Endothelial cell of umbilical vein (primary cell): ENCODE data around the gene MGAM2. TPM values are rescaled to one million over a fixed set of nuclear protein-coding genes. Genes with fewer than 3 reads are reported as not detected.

Experiments used
- BruUV-seq: library from RNA; stranded (reverse); fragments of 400-500 nt; replicated peaks from 2 replicates; lab custom pipeline; 2021; lab: Mats Ljungman, UMichigan
- CTCF ChIA-PET: fragments of 300-600, 350-600 bp; sonication (Branson Sonifier 250); formaldehyde crosslinking; loops from one replicate; lab custom pipeline; 2021; ENCODE audit warnings: antibody characterized with exemption, inconsistent platforms; lab: Charles Lee
- POLR2A ChIA-PET: fragments of 300-600, 350-600 bp; sonication (Branson Sonifier 250); formaldehyde crosslinking; loops from one replicate; lab custom pipeline; 2021; ENCODE audit warnings: antibody characterized with exemption, inconsistent platforms; lab: Charles Lee
- DNase-seq: peaks from one replicate; pipeline ENCODE4 v3.0.0-alpha.2; 2011; ENCODE audit warnings: low read depth, low spot score
- FAIRE-seq: peaks from 2 replicates; lab custom pipeline; 2011; peaks lifted over from hg19 to GRCh38; lab: Jason Lieb, UNC
- H2AFZ ChIP-seq: 2 replicates; pipeline ENCODE4 v1.6.0; 2012; ENCODE audit warnings: low read depth, low read length, control low read depth, inconsistent platforms
- H3K27ac ChIP-seq: 2 replicates; pipeline ENCODE4 v1.5.1; 2011; ENCODE audit warnings: low read depth, mild to moderate bottlenecking, control low read depth, low read length, moderate library complexity; ENCODE audit not compliant: insufficient read depth
- H3K27me3 ChIP-seq, 2 experiments: 2 replicates each; pipeline versions ENCODE4 v1.6.0 to v1.6.1; 2011; ENCODE audit warnings: low read length in 2 of 2, mixed read lengths in 1 of 2; ENCODE audit not compliant: control insufficient read depth in 2 of 2, insufficient read depth in 2 of 2
- H3K36me3 ChIP-seq, 2 experiments: 2 replicates in 1 of 2; 3 replicates in 1 of 2; pipeline ENCODE4 v1.5.1; 2011; ENCODE audit warnings: low read length in 2 of 2, mild to moderate bottlenecking in 1 of 2, moderate library complexity in 1 of 2; ENCODE audit not compliant: control insufficient read depth in 2 of 2, insufficient read depth in 2 of 2; ENCODE audit errors: extremely low read depth in 1 of 2
- H3K4me1 ChIP-seq: 3 replicates; pipeline ENCODE4 v1.5.1; 2011; ENCODE audit warnings: mild to moderate bottlenecking, low read length; ENCODE audit not compliant: control insufficient read depth, insufficient read depth; ENCODE audit errors: extremely low read depth
- H3K4me2 ChIP-seq: 2 replicates; pipeline ENCODE4 v1.6.1; 2011; ENCODE audit warnings: low read length, control low read depth, mixed read lengths; ENCODE audit not compliant: insufficient read depth
- H3K4me3 ChIP-seq, 3 experiments: fragments of 200-600 bp in 1 of 3; sonication (generic), shearing (Covaris generic) in 1 of 3; replicated peaks in 1 of 3; 2 replicates each; pipeline ENCODE4 v1.5.1; 2011 to 2016; ENCODE audit warnings: control low read depth in 3 of 3, low read length in 3 of 3, mild to moderate bottlenecking in 2 of 3, inconsistent platforms in 1 of 3, low read depth in 1 of 3, moderate library complexity in 1 of 3; ENCODE audit not compliant: insufficient read depth in 1 of 3
- H3K79me2 ChIP-seq: 2 replicates; pipeline ENCODE4 v1.6.0; 2012; ENCODE audit warnings: low read length, inconsistent platforms; ENCODE audit not compliant: control insufficient read depth, insufficient read depth
- H3K9ac ChIP-seq: replicated peaks from 2 replicates; pipeline ENCODE3; 2011; ENCODE audit warnings: low read length, control low read depth; ENCODE audit not compliant: insufficient read depth; ENCODE audit errors: extremely low read depth
- H3K9me1 ChIP-seq: replicated peaks from 3 replicates; pipeline ENCODE4 v1.6.0; 2011; ENCODE audit warnings: mild to moderate bottlenecking, low read length; ENCODE audit not compliant: control insufficient read depth, insufficient read depth; ENCODE audit errors: extremely low read depth
- H3K9me3 ChIP-seq: replicated peaks from 2 replicates; pipeline ENCODE4 v1.5.1; 2012; ENCODE audit warnings: low read length, inconsistent platforms; ENCODE audit not compliant: control insufficient read depth, insufficient read depth
- H4K20me1 ChIP-seq: replicated peaks from 2 replicates; pipeline ENCODE3; 2011; ENCODE audit warnings: mild to moderate bottlenecking, low read length; ENCODE audit not compliant: control insufficient read depth, insufficient read depth; ENCODE audit errors: extremely low read depth
- CTCF ChIP-seq, 2 donors: IDR thresholded peaks; 1 replicate in 1 of 2; 2 replicates in 1 of 2; pipeline ENCODE4 v1.5.1; 2011; ENCODE audit warnings: low read length in 2 of 2, mild to moderate bottlenecking in 2 of 2, moderate library complexity in 2 of 2, control low read depth in 1 of 2, inconsistent platforms in 1 of 2, low read depth in 1 of 2; ENCODE audit not compliant: insufficient read depth in 1 of 2; ENCODE audit errors: extremely low read depth in 1 of 2
- GATA2 ChIP-seq: IDR thresholded peaks from 2 replicates; pipeline ENCODE4 v1.7.0; 2011; ENCODE audit warnings: low read depth, mild to moderate bottlenecking, moderate library complexity, mixed read lengths, low read length; ENCODE audit not compliant: insufficient read length, insufficient read depth
- JUN ChIP-seq: IDR thresholded peaks from 2 replicates; pipeline ENCODE4 v1.6.1; 2011; ENCODE audit warnings: borderline replicate concordance, low read depth; ENCODE audit not compliant: insufficient read length, insufficient read depth
- MAX ChIP-seq: IDR thresholded peaks from 2 replicates; pipeline ENCODE4 v1.6.1; 2011; ENCODE audit not compliant: insufficient read depth, insufficient read length
- MYC ChIP-seq: IDR thresholded peaks from one replicate; pipeline ENCODE4 v1.6.1; 2011; ENCODE audit warnings: mild to moderate bottlenecking, low read depth, low read length
- dilution Hi-C: fragments of 300-500 bp; cut with MboI; formaldehyde crosslinking; loops from one replicate; pipeline ENCODE4 v1.15.0; 2019; ENCODE audit warnings: low sequenced_read_pairs; ENCODE audit not compliant: extremely low pct_ligation_motif_present
- intact Hi-C: fragments of 100-400 bp; cut with micrococcal nuclease; formaldehyde crosslinking; loops from one replicate; pipeline ENCODE4 v1.10.0; 2022
- polyA plus RNA-seq, 4 experiments: library from polyadenylated mRNA; depleted of rRNA in 3 of 4; stranded (reverse) in 3 of 4; unstranded in 1 of 4; fragments of >200 nt; gene quantifications; 2 replicates each; pipeline versions ENCODE4 v1.2.1 to v1.2.3, GENCODE V29; 2011 to 2012; ENCODE audit warnings: missing spikeins in 1 of 4
- total RNA-seq: library from RNA; stranded (reverse); gene quantifications from 2 replicates; pipeline ENCODE4 v1.2.3, GENCODE V29; 2021

Gene MGAM2
- total and polyA plus RNA-seq, 2 donors (not counting 3 experiments of a cell fraction or from before 2014, with no cell fraction given): not detected

- DNase-seq (no peak), FAIRE-seq (no peak)
- no TSS peak for BruUV-seq
- dilution Hi-C loops: no loop called here
- no peaks in the 10 kb centered on the region for H3K27me3 ChIP-seq
- H3K9ac ChIP-seq: no peak overlapping the region
- peaks cover 3% of the 10 kb centered on the region for H3K9me3 ChIP-seq
- TF ChIP-seq MYC: no peak
- H3K4me2 ChIP-seq: no peak overlapping the region
- H3K4me1 ChIP-seq: no peaks in the 10 kb centered on the region
- no peaks in the 10 kb centered on the region for H3K9me1 ChIP-seq
- CTCF ChIA-PET: no interaction called here
- intact Hi-C loops: no loop called here
- no peaks in the 10 kb centered on the region for H3K79me2 ChIP-seq
- no peak overlapping the region for H3K27ac ChIP-seq
- no peak overlapping the region for H2AFZ ChIP-seq
- H3K36me3 ChIP-seq: no peaks in the 10 kb centered on the region
- no peak overlapping the region for H3K4me3 ChIP-seq
- POLR2A ChIA-PET: no interaction called here
- no peaks in the 10 kb centered on the region for H4K20me1 ChIP-seq
Observed at GRCh38 chr7:142185069-142185468, 73.6 kb downstream of the MGAM2 start.

- no peaks in the 10 kb centered on the region for H3K4me1 ChIP-seq
- no TSS peak for BruUV-seq
- POLR2A ChIA-PET: no interaction called here
- H3K4me3 ChIP-seq: no peak overlapping the region
- TF ChIP-seq MAX (no peak), GATA2 (no peak), CTCF (IDR thresholded peaks at IDR 0.05; ENCODE audit: extremely low read depth in 1 of 2, insufficient read depth in 1 of 2, low read depth in 1 of 2, low read length in 2 of 2) (no peak), JUN (no peak), MYC (no peak)
- no peak overlapping the region for H2AFZ ChIP-seq
- no peaks in the 10 kb centered on the region for H3K9me1 ChIP-seq
- H3K36me3 ChIP-seq: no peaks in the 10 kb centered on the region
- DNase-seq (no peak), FAIRE-seq (no peak)
- no peaks in the 10 kb centered on the region for H3K27me3 ChIP-seq
- CTCF ChIA-PET: no interaction called here
- H4K20me1 ChIP-seq: no peaks in the 10 kb centered on the region
- H3K4me2 ChIP-seq: no peak overlapping the region
- no peak overlapping the region for H3K9ac ChIP-seq
- peaks cover 3% of the 10 kb centered on the region for H3K9me3 ChIP-seq
- H3K27ac ChIP-seq: no peak overlapping the region
- dilution Hi-C loops: no loop called here
- no peaks in the 10 kb centered on the region for H3K79me2 ChIP-seq
- intact Hi-C loops: no loop called here
Observed at GRCh38 chr7:142185801-142186200, 74.3 kb downstream of the MGAM2 start.
